Peyer's patch (tissue), 4 donors: ENCODE data around the gene THRB.

ENCODE experiments used
- POLR2A ChIP-seq, 2 donors: fragments of 450-650 bp; IDR thresholded peaks; one replicate each; pipeline ENCODE4 v1.5.1; 2017; ENCODE audit warnings: antibody characterized with exemption in 2 of 2, mild to moderate bottlenecking in 2 of 2, moderate library complexity in 2 of 2
- TF ChIP-seq, protein P1 (sequence below), 6 experiments: fragments of 450-650 bp in 4 of 6; fragments of 200-600 bp in 2 of 6; sonication (generic) in 1 of 6; IDR thresholded peaks; one replicate each; pipeline ENCODE4 v1.5.1; 2017 to 2019; ENCODE audit warnings: antibody characterized with exemption in 6 of 6, mild to moderate bottlenecking in 3 of 6, moderate library complexity in 1 of 6

DNA sequence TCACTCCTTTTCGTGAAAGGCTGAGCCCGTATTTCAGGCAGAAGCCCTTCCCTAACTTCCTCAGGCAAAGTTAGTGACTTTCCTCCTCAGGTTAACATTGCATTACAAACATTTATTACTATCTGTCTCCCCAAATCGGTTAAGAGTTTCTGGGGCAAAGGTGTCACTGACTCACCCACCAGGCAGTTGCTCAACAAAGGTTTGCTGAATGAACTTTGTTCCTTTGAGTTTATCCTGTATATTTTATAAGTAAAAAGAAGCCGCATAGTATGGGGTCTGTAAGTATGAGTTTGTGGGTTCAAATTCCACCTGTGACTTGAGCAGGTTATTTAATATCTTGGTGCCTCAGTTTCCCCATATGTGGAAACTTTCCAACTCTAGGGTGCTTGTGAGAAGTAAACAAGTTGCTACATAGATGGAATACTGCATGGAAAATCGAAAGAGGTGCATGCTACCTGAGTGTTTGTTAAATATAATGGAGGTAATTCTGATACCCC lies 177.7 kb downstream of the THRB start:
- TF ChIP-seq, protein P1, sequence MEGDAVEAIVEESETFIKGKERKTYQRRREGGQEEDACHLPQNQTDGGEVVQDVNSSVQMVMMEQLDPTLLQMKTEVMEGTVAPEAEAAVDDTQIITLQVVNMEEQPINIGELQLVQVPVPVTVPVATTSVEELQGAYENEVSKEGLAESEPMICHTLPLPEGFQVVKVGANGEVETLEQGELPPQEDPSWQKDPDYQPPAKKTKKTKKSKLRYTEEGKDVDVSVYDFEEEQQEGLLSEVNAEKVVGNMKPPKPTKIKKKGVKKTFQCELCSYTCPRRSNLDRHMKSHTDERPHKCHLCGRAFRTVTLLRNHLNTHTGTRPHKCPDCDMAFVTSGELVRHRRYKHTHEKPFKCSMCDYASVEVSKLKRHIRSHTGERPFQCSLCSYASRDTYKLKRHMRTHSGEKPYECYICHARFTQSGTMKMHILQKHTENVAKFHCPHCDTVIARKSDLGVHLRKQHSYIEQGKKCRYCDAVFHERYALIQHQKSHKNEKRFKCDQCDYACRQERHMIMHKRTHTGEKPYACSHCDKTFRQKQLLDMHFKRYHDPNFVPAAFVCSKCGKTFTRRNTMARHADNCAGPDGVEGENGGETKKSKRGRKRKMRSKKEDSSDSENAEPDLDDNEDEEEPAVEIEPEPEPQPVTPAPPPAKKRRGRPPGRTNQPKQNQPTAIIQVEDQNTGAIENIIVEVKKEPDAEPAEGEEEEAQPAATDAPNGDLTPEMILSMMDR (IDR thresholded peaks at IDR 0.05), result no peak
- no peak for TF ChIP-seq POLR2A (IDR thresholded peaks at IDR 0.05)
